H1 (cell line): ENCODE measurements around the gene OGN. TPM values are rescaled to one million over a fixed set of nuclear protein-coding genes. Genes with fewer than 3 reads are reported as not detected.

Experiments
- EGR1 ChIP-seq: IDR thresholded peaks from 2 replicates; pipeline ENCODE4 v1.6.1; 2011; ENCODE audit warnings: low read depth, low read length, borderline replicate concordance
- SUZ12 ChIP-seq: fragments of 200-600 bp; sonication (generic); IDR thresholded peaks from 2 replicates; pipeline ENCODE4 v1.6.1; 2012; ENCODE audit warnings: mild to moderate bottlenecking, inconsistent platforms, low read length, moderate library complexity, mixed read lengths
- TAF1 ChIP-seq: IDR thresholded peaks from 2 replicates; pipeline ENCODE4 v1.6.1; 2011; ENCODE audit warnings: mild to moderate bottlenecking, low read depth, low read length
- TAF7 ChIP-seq: optimal IDR thresholded peaks from 2 replicates; pipeline ENCODE3; 2011; ENCODE audit warnings: low read depth, mild to moderate bottlenecking, inconsistent platforms, low read length, moderate library complexity, borderline replicate concordance
- polyA plus RNA-seq, 7 experiments: library from polyadenylated mRNA; depleted of rRNA in 3 of 7; stranded (reverse) in 5 of 7; unstranded in 2 of 7; fragments of >200 nt in 5 of 7; fragments of 200-250 nt in 2 of 7; gene quantifications; 1 replicate in 5 of 7; 2 replicates in 1 of 7; 4 replicates in 1 of 7; pipeline versions ENCODE4 v1.2.1 to v1.2.3, GENCODE V29; 2011 to 2013; ENCODE audit warnings: missing spikeins in 2 of 7, mixed read lengths in 2 of 7
- total RNA-seq: library from RNA; stranded (reverse); fragmentation: NEBNext Ultra II Directional; extraction: Animal tissue kit (Norgen Biotek cat#: 25700); gene quantifications from 2 replicates; pipeline ENCODE4 v1.2.1, GENCODE V29; 2021

OGN gene
- total and polyA plus RNA-seq, 2 of the 8 experiments (the other 6 are each of a cell fraction or from before 2014, with no cell fraction given) = not detected

GRCh38 chr9:92426501-92427145 is 22.2 kb upstream of the OGN start (continued):
- no peak for TF ChIP-seq SUZ12
- no peak for TF ChIP-seq TAF1
- TF ChIP-seq TAF7 = no peak
- no peak for TF ChIP-seq EGR1
